K562 (cell line): ENCODE data around the gene LLGL2. TPM values are rescaled to one million over a fixed set of nuclear protein-coding genes. Genes with fewer than 3 reads are reported as not detected.

Source experiments
- FOXJ3 ChIP-seq: sonication (generic); formaldehyde crosslinking; IDR thresholded peaks from 2 replicates; pipeline ENCODE4 v1.4.0; 2020; ENCODE audit warnings: mild to moderate bottlenecking, missing genetic modification reagents
- KLF6 ChIP-seq: fragments of 250-450 bp; sonication (Bioruptor Pico); IDR thresholded peaks from 2 replicates; pipeline ENCODE4 v1.4.0; 2020; ENCODE audit warnings: mild to moderate bottlenecking, moderate library complexity, borderline replicate concordance
- ZNF121 ChIP-seq: sonication (generic); formaldehyde crosslinking; conservative IDR thresholded peaks from 2 replicates; pipeline ENCODE4 v1.8.0; 2022; ENCODE audit warnings: missing genetic modification reagents
- polyA plus RNA-seq, 8 experiments: library from polyadenylated mRNA; depleted of rRNA in 4 of 8; stranded (reverse) in 5 of 8; unstranded in 3 of 8; fragments of >200 nt; fragmentation: Nextera tagmentation in 2 of 8; fragmentation: Illumina TruSeq in 1 of 8; extraction: Ambion mirVana in 2 of 8; extraction: Trizol in 1 of 8; gene quantifications; 2 replicates each; pipeline versions ENCODE4 v1.2.1 to v1.2.3, GENCODE V29; 2011 to 2014; ENCODE audit warnings: inconsistent platforms in 1 of 8, missing spikeins in 1 of 8
- total RNA-seq, 7 experiments: library from RNA; depleted of rRNA in 6 of 7; stranded (reverse); fragments of >200 nt in 6 of 7; fragmentation: Illumina TruSeq in 2 of 7; extraction: Trizol in 2 of 7; gene quantifications; 2 replicates each; pipeline versions ENCODE4 v1.2.1 to v1.2.3, GENCODE V29; 2011 to 2021; ENCODE audit warnings: low replicate concordance in 1 of 7
- TF ChIP-seq, protein P1 (sequence below): sonication (generic); formaldehyde crosslinking; IDR thresholded peaks from 2 replicates; pipeline ENCODE4 v1.8.0; 2023; ENCODE audit warnings: missing genetic modification reagents, mild to moderate bottlenecking, borderline replicate concordance

LLGL2 gene
- total and polyA plus RNA-seq, 9 of the 15 experiments (the other 6 are each of a cell fraction or from before 2014, with no cell fraction given), result 0.32 to 24.4 (median 10.2) TPM

DNA sequence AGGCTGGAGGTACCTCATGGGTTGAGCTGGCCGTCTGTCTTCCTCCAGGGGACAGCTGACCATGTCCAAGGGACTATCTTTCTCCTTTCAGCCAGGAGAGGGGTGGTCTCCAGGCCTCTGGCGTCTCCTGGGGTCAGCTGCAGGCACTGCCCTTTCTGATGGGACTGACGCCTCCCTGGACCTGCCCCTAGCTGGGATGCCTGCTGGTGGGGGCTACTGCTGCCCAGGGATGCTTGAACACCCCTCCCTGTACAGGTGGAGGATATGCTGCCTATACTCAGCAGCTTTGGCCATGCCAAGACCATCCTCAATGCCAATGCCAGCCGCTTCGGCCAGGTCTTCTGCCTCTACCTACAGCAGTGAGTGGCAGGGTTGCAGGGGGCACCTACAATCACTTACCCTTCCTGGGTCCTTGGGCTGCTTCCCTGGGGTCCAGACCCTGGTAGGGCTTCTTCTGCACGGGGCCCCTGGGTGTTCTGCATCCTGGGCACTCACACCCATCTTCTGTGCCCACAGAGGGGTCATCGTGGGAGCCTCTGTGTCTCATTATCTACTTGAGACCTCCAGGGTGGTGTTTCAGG is 66.3 kb downstream of the LLGL2 start (continued):
- TF ChIP-seq KLF6 (CRISPR knock-in tag) (no peak), FOXJ3 (CRISPR knock-in tag) (no peak), ZNF121 (no peak)
- TF ChIP-seq, protein P1, sequence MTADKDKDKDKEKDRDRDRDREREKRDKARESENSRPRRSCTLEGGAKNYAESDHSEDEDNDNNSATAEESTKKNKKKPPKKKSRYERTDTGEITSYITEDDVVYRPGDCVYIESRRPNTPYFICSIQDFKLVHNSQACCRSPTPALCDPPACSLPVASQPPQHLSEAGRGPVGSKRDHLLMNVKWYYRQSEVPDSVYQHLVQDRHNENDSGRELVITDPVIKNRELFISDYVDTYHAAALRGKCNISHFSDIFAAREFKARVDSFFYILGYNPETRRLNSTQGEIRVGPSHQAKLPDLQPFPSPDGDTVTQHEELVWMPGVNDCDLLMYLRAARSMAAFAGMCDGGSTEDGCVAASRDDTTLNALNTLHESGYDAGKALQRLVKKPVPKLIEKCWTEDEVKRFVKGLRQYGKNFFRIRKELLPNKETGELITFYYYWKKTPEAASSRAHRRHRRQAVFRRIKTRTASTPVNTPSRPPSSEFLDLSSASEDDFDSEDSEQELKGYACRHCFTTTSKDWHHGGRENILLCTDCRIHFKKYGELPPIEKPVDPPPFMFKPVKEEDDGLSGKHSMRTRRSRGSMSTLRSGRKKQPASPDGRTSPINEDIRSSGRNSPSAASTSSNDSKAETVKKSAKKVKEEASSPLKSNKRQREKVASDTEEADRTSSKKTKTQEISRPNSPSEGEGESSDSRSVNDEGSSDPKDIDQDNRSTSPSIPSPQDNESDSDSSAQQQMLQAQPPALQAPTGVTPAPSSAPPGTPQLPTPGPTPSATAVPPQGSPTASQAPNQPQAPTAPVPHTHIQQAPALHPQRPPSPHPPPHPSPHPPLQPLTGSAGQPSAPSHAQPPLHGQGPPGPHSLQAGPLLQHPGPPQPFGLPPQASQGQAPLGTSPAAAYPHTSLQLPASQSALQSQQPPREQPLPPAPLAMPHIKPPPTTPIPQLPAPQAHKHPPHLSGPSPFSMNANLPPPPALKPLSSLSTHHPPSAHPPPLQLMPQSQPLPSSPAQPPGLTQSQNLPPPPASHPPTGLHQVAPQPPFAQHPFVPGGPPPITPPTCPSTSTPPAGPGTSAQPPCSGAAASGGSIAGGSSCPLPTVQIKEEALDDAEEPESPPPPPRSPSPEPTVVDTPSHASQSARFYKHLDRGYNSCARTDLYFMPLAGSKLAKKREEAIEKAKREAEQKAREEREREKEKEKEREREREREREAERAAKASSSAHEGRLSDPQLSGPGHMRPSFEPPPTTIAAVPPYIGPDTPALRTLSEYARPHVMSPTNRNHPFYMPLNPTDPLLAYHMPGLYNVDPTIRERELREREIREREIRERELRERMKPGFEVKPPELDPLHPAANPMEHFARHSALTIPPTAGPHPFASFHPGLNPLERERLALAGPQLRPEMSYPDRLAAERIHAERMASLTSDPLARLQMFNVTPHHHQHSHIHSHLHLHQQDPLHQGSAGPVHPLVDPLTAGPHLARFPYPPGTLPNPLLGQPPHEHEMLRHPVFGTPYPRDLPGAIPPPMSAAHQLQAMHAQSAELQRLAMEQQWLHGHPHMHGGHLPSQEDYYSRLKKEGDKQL (CRISPR knock-in tag), result no peak
